K562 (cell line): ENCODE data around the gene USP24. TPM values are rescaled to one million over a fixed set of nuclear protein-coding genes. Genes with fewer than 3 reads are reported as not detected.

Experiments
- CEBPB ChIP-seq: fragments of 450-650 bp; IDR thresholded peaks from 2 replicates; pipeline ENCODE4 v1.6.1; 2016; ENCODE audit warnings: missing genetic modification characterization, missing compliant biosample characterization
- DPF2 ChIP-seq: fragments of 450-650 bp; IDR thresholded peaks from 2 replicates; pipeline ENCODE4 v1.6.1; 2016
- HDGF ChIP-seq: fragments of 450-650 bp; IDR thresholded peaks from 2 replicates; pipeline ENCODE4 v1.6.1; 2016
- LCOR ChIP-seq: sonication (generic); formaldehyde crosslinking; IDR thresholded peaks from 2 replicates; pipeline ENCODE4 v1.8.0; 2022; ENCODE audit warnings: mild to moderate bottlenecking, missing genetic modification reagents
- RBM15 ChIP-seq: fragments of 200-400 bp; formaldehyde crosslinking; IDR thresholded peaks from 2 replicates; pipeline ENCODE4 v1.6.1; 2018; ENCODE audit warnings: mild to moderate bottlenecking, low read length, moderate library complexity; ENCODE audit not compliant: insufficient read depth
- RCOR1 ChIP-seq, 2 experiments: IDR thresholded peaks; 2 replicates each; pipeline ENCODE4 v1.6.1; 2012; ENCODE audit warnings: low read depth in 2 of 2, low read length in 2 of 2, borderline replicate concordance in 1 of 2, improper control_type of control experiment in 1 of 2
- SMARCA4 ChIP-seq: fragments of 450-650 bp; IDR thresholded peaks from 2 replicates; pipeline ENCODE4 v1.6.1; 2016
- SMARCE1 ChIP-seq: fragments of 450-650 bp; IDR thresholded peaks from 2 replicates; pipeline ENCODE4 v1.7.1; 2016; ENCODE audit warnings: mild to moderate bottlenecking
- SREBF1 ChIP-seq: fragments of 150-350 bp; IDR thresholded peaks from 2 replicates; pipeline ENCODE4 v1.6.1; 2014; ENCODE audit warnings: antibody characterized with exemption, low read depth, low read length, borderline replicate concordance
- TEAD4 ChIP-seq, 2 experiments: sonication (generic) in 1 of 2; formaldehyde crosslinking in 1 of 2; IDR thresholded peaks; 2 replicates each; pipeline versions ENCODE4 v1.6.1 to v1.8.0; 2012 to 2022; ENCODE audit warnings: borderline replicate concordance in 1 of 2, inconsistent platforms in 1 of 2, low read length in 1 of 2, mild to moderate bottlenecking in 1 of 2, missing genetic modification reagents in 1 of 2
- ZBTB7A ChIP-seq: IDR thresholded peaks from 2 replicates; pipeline ENCODE4 v1.6.1; 2011; ENCODE audit warnings: low read depth, mild to moderate bottlenecking, low read length, moderate library complexity, borderline replicate concordance; ENCODE audit not compliant: control insufficient read depth
- ZNF121 ChIP-seq: sonication (generic); formaldehyde crosslinking; conservative IDR thresholded peaks from 2 replicates; pipeline ENCODE4 v1.8.0; 2022; ENCODE audit warnings: missing genetic modification reagents
- ZNF589 ChIP-seq: fragments of 200-800 bp; sonication (Bioruptor generic); IDR thresholded peaks from 2 replicates; pipeline ENCODE4 v1.6.1; 2016; ENCODE audit warnings: low read depth, missing genetic modification characterization, missing compliant biosample characterization
- polyA plus RNA-seq, 8 experiments: library from polyadenylated mRNA; depleted of rRNA in 4 of 8; stranded (reverse) in 5 of 8; unstranded in 3 of 8; fragments of >200 nt; fragmentation: Nextera tagmentation in 2 of 8; fragmentation: Illumina TruSeq in 1 of 8; extraction: Ambion mirVana in 2 of 8; extraction: Trizol in 1 of 8; gene quantifications; 2 replicates each; pipeline versions ENCODE4 v1.2.1 to v1.2.3, GENCODE V29; 2011 to 2014; ENCODE audit warnings: inconsistent platforms in 1 of 8, missing spikeins in 1 of 8
- total RNA-seq, 7 experiments: library from RNA; depleted of rRNA in 6 of 7; stranded (reverse); fragments of >200 nt in 6 of 7; fragmentation: Illumina TruSeq in 2 of 7; extraction: Trizol in 2 of 7; gene quantifications; 2 replicates each; pipeline versions ENCODE4 v1.2.1 to v1.2.3, GENCODE V29; 2011 to 2021; ENCODE audit warnings: low replicate concordance in 1 of 7
- TF ChIP-seq, protein P1 (sequence below): fragments of 250-450 bp; sonication (Bioruptor Pico); IDR thresholded peaks from 2 replicates; pipeline ENCODE4 v1.5.0; 2020; ENCODE audit warnings: mild to moderate bottlenecking, borderline replicate concordance
- TF ChIP-seq, protein P2 (sequence below): sonication (generic); formaldehyde crosslinking; IDR thresholded peaks from 2 replicates; pipeline ENCODE4 v1.5.0; 2020; ENCODE audit warnings: missing genetic modification reagents

Gene USP24
- total and polyA plus RNA-seq, 9 of the 15 experiments (the other 6 are each of a cell fraction or from before 2014, with no cell fraction given), result 7.7 to 62.6 (median 36.8) TPM

DNA sequence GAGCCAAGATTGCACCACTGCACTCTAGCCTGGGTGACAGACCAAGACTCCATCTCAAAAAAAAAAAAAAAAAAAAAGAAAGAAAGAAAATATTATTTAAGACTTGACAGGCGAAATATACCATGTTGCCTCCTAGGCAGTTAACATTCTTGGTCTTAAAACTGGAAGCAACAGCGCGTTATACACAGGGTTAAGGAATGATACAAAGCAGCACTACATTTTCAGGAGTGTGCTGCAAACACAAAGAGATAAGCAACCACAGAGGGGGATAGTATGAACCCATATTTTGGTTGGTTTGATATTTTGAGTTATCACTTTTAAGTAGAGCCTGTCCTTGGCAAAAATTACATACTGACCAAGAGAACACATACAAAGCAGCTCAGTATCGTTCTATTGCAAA, 25.1 kb downstream of the USP24 start (continued):
- TF ChIP-seq SREBF1 (no peak), CEBPB (tag) (peak; percentile 14; the same call in 1 of the 2 replicates), ZNF121 (CRISPR knock-in tag) (no peak), TEAD4 (IDR thresholded peaks at IDR 0.05; ENCODE audit: low read length) (peak; percentile 57), TEAD4 (CRISPR knock-in tag; IDR thresholded peaks at IDR 0.05; ENCODE audit: borderline replicate concordance) (no peak), RBM15 (no peak), RCOR1 (IDR thresholded peaks at IDR 0.05; ENCODE audit: borderline replicate concordance in 1 of 2, low read depth in 2 of 2, low read length in 2 of 2) (0 out of 4 replicates have a peak, but pooled peaks of 1 of the 2 experiments have one; percentile 28), SMARCA4 (peak; percentile 47; the same call in 1 of the 2 replicates), ZBTB7A (no peak), ZNF589 (CRISPR knock-in tag) (no peak), LCOR (CRISPR knock-in tag) (0 out of 2 replicates have a peak, but pooled peaks have one; percentile 19), DPF2 (peak; percentile 49; the same call in 1 of the 2 replicates), SMARCE1 (peak; percentile 59; the same call in 1 of the 2 replicates), HDGF (no peak)
- TF ChIP-seq, protein P1, sequence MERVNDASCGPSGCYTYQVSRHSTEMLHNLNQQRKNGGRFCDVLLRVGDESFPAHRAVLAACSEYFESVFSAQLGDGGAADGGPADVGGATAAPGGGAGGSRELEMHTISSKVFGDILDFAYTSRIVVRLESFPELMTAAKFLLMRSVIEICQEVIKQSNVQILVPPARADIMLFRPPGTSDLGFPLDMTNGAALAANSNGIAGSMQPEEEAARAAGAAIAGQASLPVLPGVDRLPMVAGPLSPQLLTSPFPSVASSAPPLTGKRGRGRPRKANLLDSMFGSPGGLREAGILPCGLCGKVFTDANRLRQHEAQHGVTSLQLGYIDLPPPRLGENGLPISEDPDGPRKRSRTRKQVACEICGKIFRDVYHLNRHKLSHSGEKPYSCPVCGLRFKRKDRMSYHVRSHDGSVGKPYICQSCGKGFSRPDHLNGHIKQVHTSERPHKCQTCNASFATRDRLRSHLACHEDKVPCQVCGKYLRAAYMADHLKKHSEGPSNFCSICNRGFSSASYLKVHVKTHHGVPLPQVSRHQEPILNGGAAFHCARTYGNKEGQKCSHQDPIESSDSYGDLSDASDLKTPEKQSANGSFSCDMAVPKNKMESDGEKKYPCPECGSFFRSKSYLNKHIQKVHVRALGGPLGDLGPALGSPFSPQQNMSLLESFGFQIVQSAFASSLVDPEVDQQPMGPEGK (CRISPR knock-in tag), result no peak
- TF ChIP-seq, protein P2, sequence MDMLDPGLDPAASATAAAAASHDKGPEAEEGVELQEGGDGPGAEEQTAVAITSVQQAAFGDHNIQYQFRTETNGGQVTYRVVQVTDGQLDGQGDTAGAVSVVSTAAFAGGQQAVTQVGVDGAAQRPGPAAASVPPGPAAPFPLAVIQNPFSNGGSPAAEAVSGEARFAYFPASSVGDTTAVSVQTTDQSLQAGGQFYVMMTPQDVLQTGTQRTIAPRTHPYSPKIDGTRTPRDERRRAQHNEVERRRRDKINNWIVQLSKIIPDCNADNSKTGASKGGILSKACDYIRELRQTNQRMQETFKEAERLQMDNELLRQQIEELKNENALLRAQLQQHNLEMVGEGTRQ (CRISPR knock-in tag), result no peak
